Activated T-cell treated with anti-CD3 and anti-CD28 coated beads, Interleukin-2, amount 50 U/mL, for 4 hours (primary cell): ENCODE results near the gene ZNF618. TPM values are rescaled to one million over a fixed set of nuclear protein-coding genes. Genes with fewer than 3 reads are reported as not detected.

Experiments
- ATAC-seq, 2 donors: fragments of 200-7000 bp; cut with Tn5 transposase; one replicate each; pipeline ENCODE4 v1.10.0; 2021
- DNase-seq: peaks from one replicate; pipeline ENCODE4 v3.0.0-alpha.2; 2020
- H3K27me3 Mint-ChIP-seq: one replicate; pipeline ENCODE4 v1.8.0; 2021; ENCODE audit warnings: low read depth, mixed read lengths
- H3K36me3 Mint-ChIP-seq: one replicate; pipeline ENCODE4 v1.8.0; 2022; ENCODE audit warnings: mixed read lengths; ENCODE audit not compliant: insufficient read depth
- H3K4me1 Mint-ChIP-seq: one replicate; pipeline ENCODE4 v1.8.0; 2021; ENCODE audit warnings: low read depth, mixed read lengths
- H3K4me3 Mint-ChIP-seq: one replicate; pipeline ENCODE4 v1.8.0; 2021; ENCODE audit warnings: mild to moderate bottlenecking, moderate library complexity, mixed read lengths
- H3K9me3 Mint-ChIP-seq: one replicate; pipeline ENCODE4 v1.8.0; 2021; ENCODE audit warnings: mixed read lengths
- total RNA-seq, 3 donors: library from RNA; stranded (reverse); gene quantifications; one replicate each; pipeline ENCODE4 v1.2.1, GENCODE V29; 2021

Gene ZNF618
- total RNA-seq, 3 donors from 2014 or later = 0.19 to 0.48 (median 0.21) TPM

DNA sequence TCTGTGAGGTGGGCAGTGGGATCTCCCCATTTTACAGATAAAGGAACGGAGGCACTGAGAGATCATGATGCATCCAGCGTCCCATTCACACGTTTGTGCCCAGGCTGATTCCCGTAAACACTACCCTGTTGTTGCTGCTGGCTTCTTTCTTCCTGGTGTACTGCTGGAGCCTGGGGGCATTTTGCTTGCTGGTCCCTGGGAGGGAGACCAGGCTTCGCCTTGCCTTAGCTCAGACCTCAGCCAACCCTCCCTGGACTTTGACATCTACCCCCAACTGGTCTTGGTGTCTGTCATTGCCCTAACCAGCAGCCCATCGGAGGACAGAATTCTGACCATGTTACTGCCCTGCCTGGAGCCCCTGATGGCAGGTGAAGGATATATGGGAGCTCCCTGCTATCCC, 82.4 kb downstream of the ZNF618 start:
- peaks cover 8% of the 10 kb centered on the region for H3K27me3 Mint-ChIP-seq
- H3K4me1 Mint-ChIP-seq = no peaks in the 10 kb centered on the region
- DNase-seq (no peak), ATAC-seq (no peak)
- no peak overlapping the region for H3K4me3 Mint-ChIP-seq
- H3K36me3 Mint-ChIP-seq = no peaks in the 10 kb centered on the region
- H3K9me3 Mint-ChIP-seq = no peaks in the 10 kb centered on the region

DNA sequence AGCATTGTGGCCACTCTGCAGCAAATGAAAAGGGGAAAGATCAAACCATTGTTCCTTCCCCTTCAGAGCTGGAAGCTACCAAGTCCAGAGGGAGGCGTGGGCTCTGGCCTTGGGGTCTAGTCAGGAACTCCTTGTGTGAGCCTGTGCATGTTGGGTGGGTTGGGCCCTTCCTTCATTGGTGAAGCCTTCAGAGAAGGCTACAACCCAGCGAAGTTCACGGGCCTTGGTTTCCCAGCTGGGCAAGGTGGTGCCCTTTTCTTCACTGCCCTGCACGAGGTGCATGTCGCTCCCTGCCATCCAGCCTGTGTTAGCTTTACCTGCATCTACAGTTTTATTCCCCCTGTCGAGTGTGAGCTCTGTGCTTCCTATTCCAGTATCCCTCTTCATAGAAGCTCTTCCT, 84.7 kb downstream of the ZNF618 start:
- no peaks in the 10 kb centered on the region for H3K36me3 Mint-ChIP-seq
- no peaks in the 10 kb centered on the region for H3K9me3 Mint-ChIP-seq
- H3K27me3 Mint-ChIP-seq = peaks cover 4% of the 10 kb centered on the region
- ATAC-seq (no peak), DNase-seq (no peak)
- no peaks in the 10 kb centered on the region for H3K4me1 Mint-ChIP-seq
- no peak overlapping the region for H3K4me3 Mint-ChIP-seq

DNA sequence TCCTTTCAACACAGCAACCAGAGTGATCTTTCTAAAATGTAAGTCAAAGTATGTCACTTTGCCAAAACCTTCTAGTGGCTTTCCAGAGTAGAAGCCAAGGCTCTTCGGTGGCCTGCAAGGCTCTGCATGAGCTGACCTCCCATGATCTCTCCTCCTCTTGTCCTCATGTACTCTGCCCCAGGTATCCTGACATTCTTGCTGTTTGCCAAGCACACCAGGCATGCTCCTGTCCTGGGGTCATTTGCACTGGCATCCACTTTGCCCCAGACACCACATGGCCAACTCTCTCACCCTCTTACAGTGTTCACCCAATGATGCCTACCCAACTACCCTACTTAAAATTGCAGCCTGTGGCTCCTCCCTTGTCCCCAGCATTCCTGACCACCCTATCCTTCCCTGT, 86.3 kb downstream of the ZNF618 start:
- H3K4me3 Mint-ChIP-seq = no peak overlapping the region
- DNase-seq (no peak), ATAC-seq (no peak)
- H3K36me3 Mint-ChIP-seq = no peaks in the 10 kb centered on the region
- H3K9me3 Mint-ChIP-seq = no peaks in the 10 kb centered on the region
- peaks cover 4% of the 10 kb centered on the region for H3K27me3 Mint-ChIP-seq
- no peaks in the 10 kb centered on the region for H3K4me1 Mint-ChIP-seq

DNA sequence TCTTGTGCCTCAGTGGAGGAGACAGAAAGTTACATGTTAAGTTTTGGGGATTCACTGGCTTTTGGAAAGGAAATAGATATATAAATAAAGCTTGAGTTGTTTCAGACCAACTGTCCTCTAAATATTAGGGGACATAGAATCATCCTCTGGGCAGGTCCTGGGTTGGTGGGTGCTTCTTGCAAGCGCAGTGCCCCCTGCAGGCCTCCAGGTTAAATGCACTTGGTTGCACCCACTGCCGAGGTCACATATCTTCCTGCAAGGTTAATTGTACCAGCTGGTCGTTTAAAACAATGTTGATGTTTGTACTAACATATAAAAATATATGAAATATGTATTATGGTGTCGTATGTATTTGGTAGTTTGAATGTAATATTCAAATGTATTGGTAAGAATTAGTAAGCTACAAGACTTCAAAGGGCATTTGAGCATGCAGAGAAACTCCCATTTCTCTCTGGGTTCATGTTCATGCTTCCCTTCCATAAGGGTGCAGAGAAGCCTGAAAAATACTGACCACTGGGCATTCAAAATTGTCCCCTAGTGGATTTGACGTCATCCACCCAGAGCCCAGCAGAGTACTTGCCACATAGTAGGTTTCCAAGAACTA, 87.0 kb downstream of the ZNF618 start:
- H3K27me3 Mint-ChIP-seq = peaks cover 7% of the 10 kb centered on the region
- no peaks in the 10 kb centered on the region for H3K9me3 Mint-ChIP-seq
- ATAC-seq (no peak), DNase-seq (no peak)
- H3K36me3 Mint-ChIP-seq = no peaks in the 10 kb centered on the region
- no peak overlapping the region for H3K4me3 Mint-ChIP-seq
- no peaks in the 10 kb centered on the region for H3K4me1 Mint-ChIP-seq

DNA sequence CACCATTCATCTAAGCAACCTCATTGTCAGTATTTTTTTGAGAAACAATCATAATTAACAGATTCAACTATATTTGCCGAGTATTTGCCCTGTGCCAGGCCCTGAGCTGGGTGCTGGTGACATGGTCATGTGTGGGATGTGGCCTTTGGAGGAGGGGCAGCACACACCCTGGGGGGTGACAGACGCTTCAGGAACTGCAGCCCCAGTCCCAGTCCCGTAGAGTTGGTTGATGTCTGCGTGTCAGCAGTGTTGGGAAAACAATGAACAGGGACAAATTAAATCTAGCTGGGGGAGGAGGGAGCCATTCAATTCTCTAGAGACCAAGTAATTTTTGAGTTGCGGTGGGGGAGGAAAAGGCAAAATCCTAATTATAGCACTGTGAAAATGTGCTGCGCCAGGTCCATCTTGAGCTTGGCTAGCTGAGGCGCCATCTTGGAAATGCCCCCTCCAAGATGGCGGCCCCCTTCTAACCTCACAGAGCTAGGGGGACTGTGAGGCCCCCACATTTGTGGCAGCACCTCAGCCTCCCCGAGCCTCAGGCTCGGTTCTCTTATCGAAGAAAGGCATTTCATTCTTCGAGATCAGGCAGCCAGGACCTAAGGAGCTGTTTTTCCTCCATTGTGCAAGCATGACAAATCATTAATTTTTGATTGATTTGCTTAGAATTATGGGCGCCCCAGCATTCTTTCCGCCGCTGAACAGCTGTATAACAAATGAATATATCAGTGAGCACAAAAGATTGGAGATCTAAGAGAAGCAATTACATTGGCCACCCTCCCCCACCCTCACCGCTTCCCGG, 87.8 kb downstream of the ZNF618 start:
- H3K4me3 Mint-ChIP-seq = no peak overlapping the region
- no peaks in the 10 kb centered on the region for H3K9me3 Mint-ChIP-seq
- H3K4me1 Mint-ChIP-seq = no peaks in the 10 kb centered on the region
- H3K27me3 Mint-ChIP-seq = peaks cover 3% of the 10 kb centered on the region
- H3K36me3 Mint-ChIP-seq = no peaks in the 10 kb centered on the region
- ATAC-seq (no peak), DNase-seq (no peak)

DNA sequence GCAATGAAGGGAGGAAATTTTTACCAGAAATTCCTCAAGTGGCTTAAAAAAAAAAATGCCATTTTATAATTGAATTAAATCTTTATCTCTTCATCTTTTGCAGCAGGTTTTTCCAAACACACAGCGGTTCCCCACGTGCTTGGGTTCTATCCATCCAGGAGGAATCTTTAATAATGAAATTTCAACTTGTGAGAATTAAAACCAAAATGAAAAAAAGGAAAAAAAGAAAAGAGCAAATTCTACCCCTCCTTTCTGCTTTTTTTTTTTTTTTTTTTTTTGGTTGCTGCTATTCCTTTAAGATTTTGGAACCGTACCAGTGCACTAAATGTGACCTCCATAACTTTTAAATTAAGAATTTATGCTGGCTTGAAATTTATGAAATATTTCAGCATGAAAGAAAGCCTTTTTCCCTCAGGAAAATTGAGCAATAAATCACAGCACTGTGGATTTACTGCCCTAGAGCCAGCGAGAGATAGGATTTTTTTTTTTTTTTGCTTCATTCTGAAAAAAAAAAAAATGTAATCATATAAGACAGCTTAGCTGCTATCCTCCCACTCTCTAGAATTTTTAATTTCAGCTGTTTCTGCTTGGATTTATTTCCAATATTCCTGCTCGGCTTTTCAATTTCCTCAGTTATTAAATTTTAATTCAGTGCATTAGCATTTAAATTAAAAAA, 88.5 kb downstream of the ZNF618 start:
- peaks cover 3% of the 10 kb centered on the region for H3K27me3 Mint-ChIP-seq
- H3K9me3 Mint-ChIP-seq = no peaks in the 10 kb centered on the region
- H3K4me1 Mint-ChIP-seq = no peaks in the 10 kb centered on the region
- ATAC-seq = no peak
- H3K4me3 Mint-ChIP-seq = no peak overlapping the region
- DNase-seq = no peak
- H3K36me3 Mint-ChIP-seq = no peaks in the 10 kb centered on the region

DNA sequence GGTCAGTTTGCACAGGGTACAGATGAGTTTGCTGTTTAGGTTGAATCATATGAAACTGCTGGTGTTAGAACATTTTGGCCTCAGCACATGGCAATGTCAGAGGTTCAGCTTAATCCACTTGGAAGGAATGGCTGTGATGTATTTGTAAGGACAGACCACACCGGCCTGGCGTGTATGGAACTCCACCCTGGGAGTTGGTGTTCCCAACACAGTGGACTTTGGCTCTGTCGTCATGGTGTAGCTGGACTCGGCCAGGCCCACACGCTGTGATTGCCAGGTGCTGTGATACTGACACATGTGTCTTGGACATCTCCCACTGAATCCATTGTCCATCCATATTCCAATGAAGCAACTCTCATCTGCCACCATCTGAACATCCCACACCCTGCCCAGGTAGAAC, 90.3 kb downstream of the ZNF618 start:
- H3K4me3 Mint-ChIP-seq = no peak overlapping the region
- DNase-seq (no peak), ATAC-seq (no peak)
- H3K9me3 Mint-ChIP-seq = no peaks in the 10 kb centered on the region
- no peaks in the 10 kb centered on the region for H3K4me1 Mint-ChIP-seq
- no peaks in the 10 kb centered on the region for H3K36me3 Mint-ChIP-seq
- peaks cover 3% of the 10 kb centered on the region for H3K27me3 Mint-ChIP-seq

DNA sequence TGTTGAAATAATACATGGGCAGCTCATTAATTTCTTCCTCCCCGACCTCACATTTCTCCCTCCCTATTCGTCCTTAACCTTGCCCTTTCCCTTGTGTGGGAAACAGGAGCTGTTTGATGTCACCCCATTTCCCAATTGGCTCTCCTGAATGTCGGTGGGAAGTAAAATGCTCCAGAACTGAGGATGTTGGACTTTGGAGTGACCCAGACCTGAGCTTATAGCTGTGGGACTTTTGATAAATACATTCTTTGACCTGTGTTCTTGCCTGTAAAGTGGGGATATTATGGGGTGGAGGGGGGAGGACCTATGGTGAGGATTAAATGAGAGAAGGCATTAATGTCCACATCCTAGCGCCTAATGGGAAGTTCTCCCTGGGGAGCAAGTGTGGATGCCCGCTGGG, 91.3 kb downstream of the ZNF618 start:
- peaks cover 3% of the 10 kb centered on the region for H3K27me3 Mint-ChIP-seq
- DNase-seq = no peak

DNA sequence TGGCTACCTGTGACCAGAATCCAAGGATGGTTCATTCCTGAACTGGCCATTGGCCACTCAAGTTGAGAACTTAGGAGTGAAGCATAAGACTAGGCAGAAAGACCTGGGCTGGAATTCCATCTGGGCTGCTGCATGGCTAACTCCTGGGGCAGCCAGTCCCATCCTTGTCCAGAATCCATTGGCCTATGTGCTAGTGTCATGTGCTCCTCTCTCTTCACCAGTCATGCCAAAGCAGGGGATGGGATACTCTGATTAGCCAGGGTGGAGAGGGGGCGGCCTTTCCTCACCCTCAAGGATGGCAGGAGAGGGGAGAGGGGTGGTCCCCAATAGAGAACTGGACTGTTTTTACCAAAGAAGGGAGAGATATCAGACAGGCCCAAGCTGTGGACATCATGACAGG, 93.2 kb downstream of the ZNF618 start:
- Mint-ChIP-seq H3K9me3 (no peaks in the 10 kb centered on the region), H3K36me3 (no peaks in the 10 kb centered on the region), H3K27me3 (peaks cover 3% of the 10 kb centered on the region), H3K4me1 (no peaks in the 10 kb centered on the region), H3K4me3 (no peak overlapping the region)
- no peak for DNase-seq
- ATAC-seq = no peak

More for the DNA sequence above, 91.3 kb downstream of the ZNF618 start:
- Mint-ChIP-seq H3K36me3 (no peaks in the 10 kb centered on the region), H3K4me3 (no peak overlapping the region), H3K9me3 (no peaks in the 10 kb centered on the region), H3K4me1 (no peaks in the 10 kb centered on the region)
- ATAC-seq = no peak

DNA sequence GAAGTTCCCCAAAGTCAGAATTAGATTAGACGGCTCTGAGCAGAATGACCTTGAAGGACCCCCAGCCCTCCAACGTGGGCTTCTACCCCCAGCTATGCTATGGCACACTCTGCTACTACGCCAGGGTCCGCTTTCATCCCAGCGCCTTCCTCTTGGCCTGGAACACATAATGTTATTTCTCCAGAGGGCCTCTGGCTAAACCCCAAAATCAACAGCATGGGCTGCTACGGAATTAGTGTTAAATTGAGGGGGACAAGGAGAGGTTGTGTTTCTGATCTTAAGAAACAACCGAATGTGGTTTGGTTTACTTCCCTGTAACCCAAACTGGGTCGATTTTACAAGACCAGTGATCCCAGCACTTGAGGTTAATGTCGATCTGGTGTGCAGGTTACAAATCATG, 97.1 kb downstream of the ZNF618 start:
- no peaks in the 10 kb centered on the region for H3K27me3 Mint-ChIP-seq
- ATAC-seq (no peak), DNase-seq (no peak)
- no peaks in the 10 kb centered on the region for H3K4me1 Mint-ChIP-seq
- H3K9me3 Mint-ChIP-seq = no peaks in the 10 kb centered on the region
- no peak overlapping the region for H3K4me3 Mint-ChIP-seq
- no peaks in the 10 kb centered on the region for H3K36me3 Mint-ChIP-seq

DNA sequence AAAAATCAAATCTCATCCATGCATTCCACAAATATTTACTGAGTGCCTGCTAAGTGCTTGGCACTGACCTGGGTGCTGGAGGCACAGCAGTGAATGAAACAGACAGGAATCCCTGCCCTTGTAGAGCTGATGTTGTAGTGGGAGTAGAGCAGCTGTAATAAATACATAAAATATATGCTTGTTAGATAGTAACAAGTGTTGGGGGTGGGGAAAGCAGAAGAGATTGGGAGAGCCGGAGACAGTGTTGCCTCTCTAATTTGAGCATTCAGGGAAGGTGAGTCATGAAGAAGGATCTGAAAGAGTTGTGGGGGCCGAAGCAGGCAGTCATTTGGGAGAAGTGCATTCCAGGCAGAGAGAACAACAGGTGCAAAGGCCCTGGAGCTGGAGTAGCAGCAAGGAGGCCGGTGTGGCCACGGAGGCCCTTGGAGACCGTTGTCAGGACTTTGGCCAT, 97.9 kb downstream of the ZNF618 start:
- H3K27me3 Mint-ChIP-seq = no peaks in the 10 kb centered on the region
- DNase-seq = no peak
- ATAC-seq = no peak
- no peaks in the 10 kb centered on the region for H3K4me1 Mint-ChIP-seq
- H3K9me3 Mint-ChIP-seq = no peaks in the 10 kb centered on the region
- H3K36me3 Mint-ChIP-seq = no peaks in the 10 kb centered on the region
- H3K4me3 Mint-ChIP-seq = no peak overlapping the region

DNA sequence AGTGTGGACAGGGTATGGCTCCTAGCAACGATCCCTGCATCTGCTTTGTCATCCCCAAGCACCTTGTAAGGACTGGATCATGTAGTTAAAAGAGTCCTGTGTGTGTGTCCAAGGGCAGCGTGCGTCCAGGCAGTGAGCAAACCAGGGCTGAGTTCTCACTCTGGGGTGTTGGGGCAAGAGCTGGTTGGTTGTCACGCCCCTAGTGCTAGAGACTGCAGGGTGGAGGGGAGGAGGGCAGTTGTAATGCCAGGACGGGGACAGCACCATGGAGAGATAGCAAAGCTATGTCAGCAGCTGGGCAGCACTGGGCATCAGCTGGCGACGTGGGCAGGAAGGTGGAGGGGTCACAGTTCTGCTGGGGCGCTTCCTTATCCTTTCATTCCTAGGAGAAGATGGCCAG, 100.8 kb downstream of the ZNF618 start:
- no peaks in the 10 kb centered on the region for H3K36me3 Mint-ChIP-seq
- H3K4me3 Mint-ChIP-seq = no peak overlapping the region
- DNase-seq = no peak
- ATAC-seq = no peak
- no peaks in the 10 kb centered on the region for H3K9me3 Mint-ChIP-seq
- no peaks in the 10 kb centered on the region for H3K4me1 Mint-ChIP-seq
- no peaks in the 10 kb centered on the region for H3K27me3 Mint-ChIP-seq

DNA sequence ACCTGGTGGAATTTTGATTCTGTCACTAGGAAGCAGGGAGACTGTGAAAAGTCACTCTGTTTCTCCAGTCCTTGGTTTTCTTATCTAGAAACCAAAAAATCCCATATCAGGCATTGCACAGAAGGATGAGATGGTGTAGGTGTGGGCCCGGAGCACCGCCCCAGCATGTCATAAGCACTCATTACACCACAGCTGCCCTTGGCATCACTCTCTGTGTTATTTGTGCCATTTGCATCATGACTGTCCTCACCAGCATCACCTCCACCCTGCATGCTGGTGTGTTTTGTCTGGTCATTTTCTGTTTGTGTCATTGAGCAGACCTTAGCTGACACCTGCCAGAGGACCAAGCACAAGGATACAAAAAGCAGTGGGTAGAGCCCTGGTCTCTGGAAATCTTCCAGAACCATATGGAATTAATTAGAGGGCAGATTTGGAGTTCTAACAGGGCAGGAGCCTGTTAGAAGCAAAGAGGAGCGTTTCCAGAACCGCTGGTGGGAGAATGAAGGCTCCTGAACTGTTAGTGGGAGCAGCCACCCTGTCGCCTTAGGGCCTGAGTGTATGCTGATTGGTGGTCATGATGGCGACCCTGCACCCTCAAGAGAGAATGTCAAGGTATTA, 102.7 kb downstream of the ZNF618 start:
- Mint-ChIP-seq H3K36me3 (no peaks in the 10 kb centered on the region), H3K9me3 (no peaks in the 10 kb centered on the region), H3K4me3 (no peak overlapping the region), H3K4me1 (no peaks in the 10 kb centered on the region), H3K27me3 (no peaks in the 10 kb centered on the region)
- ATAC-seq (no peak), DNase-seq (no peak)

DNA sequence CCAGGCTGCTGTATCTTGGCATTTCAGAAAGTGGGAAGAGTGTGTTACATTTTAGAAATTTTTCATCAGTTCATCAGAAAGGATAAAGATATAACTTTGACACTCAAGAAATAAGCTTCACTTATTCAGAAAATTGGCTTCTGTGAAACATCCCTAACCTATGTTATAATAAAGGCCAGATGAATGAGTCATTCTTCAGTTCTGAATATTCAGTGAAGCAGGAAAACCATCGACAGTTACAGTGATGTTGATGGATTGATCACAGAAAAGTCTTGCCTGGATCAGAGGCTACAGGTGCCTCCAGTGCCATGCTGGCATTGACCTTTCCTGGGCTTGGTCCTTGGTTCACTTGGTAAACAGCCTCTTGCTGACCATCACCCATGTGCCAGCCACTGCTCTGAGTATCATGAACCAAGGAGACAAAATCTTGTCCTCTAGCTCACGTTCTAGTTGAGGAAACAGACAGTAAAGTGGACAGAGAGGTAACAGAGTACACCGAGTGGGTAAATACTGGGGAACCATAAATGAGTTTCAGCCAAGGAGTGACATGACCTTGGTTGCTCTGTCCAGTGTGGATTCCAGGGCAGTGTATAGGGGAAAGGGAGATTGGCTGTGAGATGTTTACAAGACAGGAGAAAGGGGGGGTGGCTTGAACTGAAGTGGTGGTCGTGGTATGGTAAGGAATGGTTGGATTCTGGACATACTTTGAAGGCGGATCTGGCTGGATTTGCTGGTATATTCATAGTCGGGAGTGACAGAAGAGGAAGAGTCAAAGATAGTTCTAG, 103.4 kb downstream of the ZNF618 start:
- no peaks in the 10 kb centered on the region for H3K4me1 Mint-ChIP-seq
- DNase-seq (no peak), ATAC-seq (no peak)
- H3K9me3 Mint-ChIP-seq = no peaks in the 10 kb centered on the region
- H3K36me3 Mint-ChIP-seq = no peaks in the 10 kb centered on the region
- no peak overlapping the region for H3K4me3 Mint-ChIP-seq
- no peaks in the 10 kb centered on the region for H3K27me3 Mint-ChIP-seq
